Effector memory CD4-positive, alpha-beta T cell (primary cell): Measurements from ENCODE around the gene KCNIP4.

Source experiments
- DNase-seq, 3 donors: peaks; one replicate each; pipeline ENCODE4 v3.0.0-alpha.2; 2020
- H3K27ac ChIP-seq: 2 replicates; pipeline ENCODE4 v1.7.0; 2013; ENCODE audit warnings: mild to moderate bottlenecking, low read length, moderate library complexity; ENCODE audit not compliant: insufficient read depth, poor library complexity, severe bottlenecking
- H3K27me3 ChIP-seq: replicated peaks from 2 replicates; pipeline ENCODE4 v1.7.0; 2013; ENCODE audit warnings: mild to moderate bottlenecking, low read length; ENCODE audit not compliant: insufficient read depth, control insufficient read depth, poor library complexity, severe bottlenecking
- H3K36me3 ChIP-seq: 2 replicates; pipeline ENCODE4 v1.7.0; 2013; ENCODE audit warnings: mild to moderate bottlenecking, low read length, moderate library complexity; ENCODE audit not compliant: control insufficient read depth, insufficient read depth
- H3K4me1 ChIP-seq: 2 replicates; pipeline ENCODE4 v1.7.0; 2013; ENCODE audit warnings: low read length, mild to moderate bottlenecking; ENCODE audit not compliant: control insufficient read depth, insufficient read depth, poor library complexity, severe bottlenecking
- H3K4me3 ChIP-seq: 2 replicates; pipeline ENCODE4 v1.7.0; 2013; ENCODE audit warnings: low read length, low read depth, mild to moderate bottlenecking; ENCODE audit not compliant: insufficient read depth, poor library complexity, severe bottlenecking
- H3K9me3 ChIP-seq: 2 replicates; pipeline ENCODE4 v1.7.0; 2013; ENCODE audit warnings: mild to moderate bottlenecking, low read length, moderate library complexity; ENCODE audit not compliant: control insufficient read depth

Gene KCNIP4

GRCh38 chr4:20881658-20882057, 1066.9 kb downstream of the KCNIP4 start:
- Histone ChIP-seq H3K36me3 (no peaks in the 10 kb centered on the region), H3K27me3 (no peaks in the 10 kb centered on the region), H3K4me3 (no peak overlapping the region), H3K27ac (no peak overlapping the region), H3K4me1 (no peaks in the 10 kb centered on the region), H3K9me3 (no peaks in the 10 kb centered on the region)
- DNase-seq = no peak

- Histone ChIP-seq H3K36me3 (no peaks in the 10 kb centered on the region), H3K4me3 (no peak overlapping the region), H3K4me1 (no peaks in the 10 kb centered on the region), H3K27ac (no peak overlapping the region), H3K9me3 (no peaks in the 10 kb centered on the region), H3K27me3 (no peaks in the 10 kb centered on the region)
- no peak for DNase-seq
Observed at GRCh38 chr4:20878806-20879205, 1069.8 kb downstream of the KCNIP4 start.

GRCh38 chr4:20870436-20870835, 1078.1 kb downstream of the KCNIP4 start:
- H3K9me3 ChIP-seq = no peaks in the 10 kb centered on the region
- H3K4me3 ChIP-seq = no peak overlapping the region
- no peaks in the 10 kb centered on the region for H3K27me3 ChIP-seq
- H3K36me3 ChIP-seq = no peaks in the 10 kb centered on the region
- no peak overlapping the region for H3K27ac ChIP-seq
- H3K4me1 ChIP-seq = no peaks in the 10 kb centered on the region
- no peak for DNase-seq

DNA sequence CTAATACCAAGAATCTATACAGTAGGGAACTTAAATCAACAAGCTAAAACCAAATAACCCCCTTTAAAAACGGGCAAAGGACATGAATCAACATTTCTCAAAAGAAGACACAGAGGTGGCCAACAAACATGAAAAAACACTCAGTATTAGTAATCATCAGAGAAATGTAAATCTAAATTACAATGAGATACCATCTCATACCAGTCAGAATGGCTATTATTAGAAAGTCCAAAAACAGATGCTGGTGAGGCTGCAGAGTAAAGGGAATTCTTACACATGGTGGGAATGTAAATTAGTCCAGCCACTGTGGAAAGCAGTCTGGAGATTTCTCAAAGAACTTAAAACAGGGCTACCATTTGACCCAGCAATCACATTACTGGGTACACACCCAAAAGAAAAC, 1080.5 kb downstream of the KCNIP4 start:
- no peaks in the 10 kb centered on the region for H3K4me1 ChIP-seq
- H3K36me3 ChIP-seq = no peaks in the 10 kb centered on the region
- H3K27ac ChIP-seq = no peak overlapping the region
- no peak overlapping the region for H3K4me3 ChIP-seq
- H3K27me3 ChIP-seq = no peaks in the 10 kb centered on the region
- no peak for DNase-seq
- no peaks in the 10 kb centered on the region for H3K9me3 ChIP-seq

DNA sequence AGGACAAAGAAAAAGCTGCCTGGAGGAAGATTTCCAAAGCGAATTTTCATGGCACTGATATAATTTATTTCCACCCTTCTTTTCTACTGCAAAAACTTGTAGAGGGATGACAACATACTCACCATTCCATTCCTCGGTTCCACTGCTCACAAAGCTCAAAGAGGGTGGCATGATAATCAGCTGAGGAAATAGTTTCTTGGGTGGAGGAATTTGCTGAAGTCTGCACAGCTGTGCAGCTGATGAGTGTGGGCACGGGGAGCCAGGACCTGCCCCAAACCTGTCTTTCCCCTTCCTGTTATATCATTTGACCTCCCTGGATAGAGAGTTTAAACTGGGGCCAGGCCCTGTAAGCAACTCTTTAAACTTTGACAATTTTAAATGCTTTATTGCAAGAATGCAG, 1087.7 kb downstream of the KCNIP4 start:
- Histone ChIP-seq H3K9me3 (no peaks in the 10 kb centered on the region), H3K27ac (no peak overlapping the region), H3K4me1 (no peaks in the 10 kb centered on the region), H3K36me3 (no peaks in the 10 kb centered on the region), H3K4me3 (no peak overlapping the region), H3K27me3 (no peaks in the 10 kb centered on the region)
- no peak for DNase-seq

GRCh38 chr4:20859097-20859781, 1089.3 kb downstream of the KCNIP4 start:
- DNase-seq = no peak
- no peak overlapping the region for H3K4me3 ChIP-seq
- no peaks in the 10 kb centered on the region for H3K4me1 ChIP-seq
- no peaks in the 10 kb centered on the region for H3K27me3 ChIP-seq
- no peak overlapping the region for H3K27ac ChIP-seq
- H3K9me3 ChIP-seq = no peaks in the 10 kb centered on the region
- no peaks in the 10 kb centered on the region for H3K36me3 ChIP-seq

- Histone ChIP-seq H3K4me3 (no peak overlapping the region), H3K9me3 (no peaks in the 10 kb centered on the region), H3K4me1 (no peaks in the 10 kb centered on the region), H3K27ac (no peak overlapping the region), H3K27me3 (no peaks in the 10 kb centered on the region), H3K36me3 (no peaks in the 10 kb centered on the region)
- DNase-seq = no peak
Observed at GRCh38 chr4:20857081-20857480, 1091.5 kb downstream of the KCNIP4 start.

GRCh38 chr4:20847124-20847747, 1101.3 kb downstream of the KCNIP4 start:
- Histone ChIP-seq H3K27ac (no peak overlapping the region), H3K4me1 (no peaks in the 10 kb centered on the region), H3K4me3 (no peak overlapping the region), H3K36me3 (no peaks in the 10 kb centered on the region), H3K27me3 (no peaks in the 10 kb centered on the region), H3K9me3 (no peaks in the 10 kb centered on the region)
- DNase-seq = no peak

GRCh38 chr4:20844311-20844710, 1104.3 kb downstream of the KCNIP4 start:
- H3K4me3 ChIP-seq = no peak overlapping the region
- no peak for DNase-seq
- H3K36me3 ChIP-seq = no peaks in the 10 kb centered on the region
- no peak overlapping the region for H3K27ac ChIP-seq
- H3K4me1 ChIP-seq = no peaks in the 10 kb centered on the region
- H3K27me3 ChIP-seq = no peaks in the 10 kb centered on the region
- H3K9me3 ChIP-seq = no peaks in the 10 kb centered on the region

- Histone ChIP-seq H3K36me3 (no peaks in the 10 kb centered on the region), H3K27ac (no peak overlapping the region)
- no peak for DNase-seq
Observed at GRCh38 chr4:20840648-20841190, 1107.9 kb downstream of the KCNIP4 start.

More at GRCh38 chr4:20840648-20841190, 1107.9 kb downstream of the KCNIP4 start:
- Histone ChIP-seq H3K4me1 (no peaks in the 10 kb centered on the region), H3K4me3 (no peak overlapping the region), H3K27me3 (no peaks in the 10 kb centered on the region), H3K9me3 (no peaks in the 10 kb centered on the region)
